ENCODE results near the gene UBR3.
"Not testable (repeated sequence)": the region's sequence is repeated elsewhere in the genome, so short reads cannot be mapped to it uniquely, and the experiment has no call there.

Gene UBR3

DNA sequence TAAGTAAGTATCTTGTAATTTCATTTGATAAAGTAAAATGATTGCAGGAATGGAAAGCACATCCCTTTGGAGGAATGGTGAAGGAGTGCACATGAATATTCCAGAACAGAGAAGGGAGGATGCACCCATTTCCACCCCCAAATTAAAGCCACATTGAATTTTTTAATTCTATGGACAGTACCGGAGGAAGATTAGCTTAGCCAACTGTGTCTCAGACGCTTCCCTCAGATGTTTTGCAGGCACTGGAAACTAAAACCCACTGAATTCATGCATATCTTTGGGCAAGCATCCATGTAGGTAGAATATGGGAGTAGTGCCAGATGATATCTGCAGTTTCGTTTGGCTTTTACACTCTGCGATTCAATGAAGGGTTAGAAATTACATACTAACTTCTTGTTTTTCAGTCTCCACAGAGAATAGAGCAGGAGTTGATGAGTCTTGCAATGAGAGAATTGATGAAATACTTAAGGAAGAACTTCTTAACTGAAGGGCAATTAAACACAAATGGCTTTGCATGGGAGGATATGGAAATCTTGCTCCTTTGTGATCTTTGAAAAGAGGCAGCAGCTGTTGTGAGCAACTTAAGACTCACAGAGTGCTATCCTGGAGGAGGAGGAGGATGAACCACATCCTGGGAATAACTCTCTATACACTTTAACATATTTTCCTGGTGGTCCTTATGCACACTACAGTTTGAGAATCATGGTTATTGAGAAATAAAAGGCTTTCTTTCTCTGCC is 279.0 kb downstream of the UBR3 start:
- DNase-seq (ENCODE audit: low read depth in 2 of 2): no peak

- no peak for DNase-seq (ENCODE audit: low read depth in 2 of 2)
Observed at GRCh38 chr2:170113168-170113894, 286.1 kb downstream of the UBR3 start.

DNA sequence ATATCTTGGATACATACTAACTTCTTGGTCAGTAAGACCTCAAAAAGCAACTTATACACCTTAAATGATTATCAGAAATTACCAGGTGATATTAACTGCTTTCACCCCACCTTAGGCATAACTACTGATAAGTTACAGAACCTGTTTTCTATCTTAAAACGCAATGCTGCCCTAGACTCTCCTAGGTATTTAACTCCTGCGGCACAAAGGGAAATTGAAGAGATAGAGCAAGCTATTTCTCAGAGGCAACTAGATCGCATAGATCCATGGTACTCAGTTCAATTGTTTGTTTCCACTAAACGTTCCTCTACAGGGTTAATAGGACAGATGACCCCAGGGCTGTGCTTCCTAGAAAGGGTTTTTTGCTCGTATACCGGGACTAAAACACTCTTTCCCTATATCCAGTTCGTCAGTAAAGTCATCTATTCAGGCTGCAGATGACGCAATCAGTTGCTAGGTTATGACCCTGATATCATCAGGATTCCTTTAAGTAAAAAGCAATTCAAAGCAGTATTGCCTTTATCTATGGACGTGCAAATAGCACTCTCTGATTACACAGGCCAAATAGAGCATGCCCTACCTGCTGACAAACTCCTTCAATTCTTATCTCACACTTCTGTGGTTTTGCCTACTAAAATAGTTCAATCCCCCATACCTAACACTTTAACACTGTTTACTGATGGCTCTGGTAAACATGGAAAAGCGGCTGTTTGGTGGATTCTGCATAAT is 288.4 kb downstream of the UBR3 start:
- no peak for DNase-seq (ENCODE audit: low read depth in 2 of 2)

- DNase-seq (ENCODE audit: low read depth in 2 of 2): no peak
Observed at GRCh38 chr2:170118641-170119040, 291.4 kb downstream of the UBR3 start.

GRCh38 chr2:170119326-170119725 is 292.1 kb downstream of the UBR3 start:
- DNase-seq (ENCODE audit: low read depth in 2 of 2): not testable (repeated sequence)

GRCh38 chr2:170121689-170122088 is 294.4 kb downstream of the UBR3 start:
- no peak for DNase-seq (ENCODE audit: low read depth in 2 of 2)

DNA sequence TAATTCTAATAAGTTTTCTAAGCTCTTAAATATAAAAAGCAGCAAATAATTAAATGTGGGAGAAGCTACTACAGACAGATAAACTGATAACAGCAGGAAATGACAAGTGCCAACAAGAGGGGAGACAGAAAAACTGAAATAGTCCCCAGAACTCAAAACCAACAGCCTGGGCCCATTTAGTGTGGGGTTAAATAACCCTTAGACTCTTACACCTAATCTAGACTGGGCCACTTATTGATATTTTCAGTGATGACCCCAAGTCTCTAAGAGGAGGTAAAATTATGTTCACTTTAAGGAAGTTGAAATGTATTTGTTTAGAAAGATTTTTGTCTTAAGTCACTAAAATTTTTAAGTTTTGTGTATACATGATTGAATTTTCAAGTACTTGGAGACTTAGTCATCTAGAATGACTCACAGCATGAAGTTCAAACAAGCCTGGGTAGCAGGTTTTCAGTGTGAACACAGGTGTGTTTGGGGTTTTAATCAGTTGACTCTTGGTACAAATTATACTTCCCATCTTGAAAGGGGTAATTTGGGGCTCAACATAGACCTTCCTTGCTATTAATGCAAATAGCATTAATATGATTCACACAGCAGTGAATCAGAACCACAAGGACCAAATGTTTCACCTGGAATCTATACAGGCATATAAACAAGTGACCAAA is 295.8 kb downstream of the UBR3 start:
- DNase-seq (ENCODE audit: low read depth in 2 of 2): no peak

GRCh38 chr2:170123593-170123992 is 296.3 kb downstream of the UBR3 start:
- DNase-seq (ENCODE audit: low read depth in 2 of 2): no peak

- DNase-seq (ENCODE audit: low read depth in 2 of 2): not testable (repeated sequence)
Observed at GRCh38 chr2:170126138-170126728, 299.0 kb downstream of the UBR3 start.

Measured in stimulated activated CD8-positive, alpha-beta memory T cell treated with anti-CD3 and anti-CD28 coated beads, Interleukin-15, amount 100 ng/mL, for 4 hours (primary cell).